ENCODE measurements around the gene MAGEA10.

- TF ChIP-seq POLR2AphosphoS5 (IDR thresholded peaks at IDR 0.05) (no peak), CTCF (IDR thresholded peaks at IDR 0.05) (no peak), POLR2A (IDR thresholded peaks at IDR 0.05) (no peak), EP300 (IDR thresholded peaks at IDR 0.05) (no peak)
These were observed 32.2 kb upstream of the MAGEA10 start for GRCh38 chrX:152170621-152171020.
